Activated CD8-positive, alpha-beta memory T cell treated with anti-CD3 and anti-CD28 coated beads for 1 hour (primary cell): Measurements from ENCODE around the gene FAAP24.
"Not testable (repeated sequence)": the region's sequence is repeated elsewhere in the genome, so short reads cannot be mapped to it uniquely, and the experiment has no call there.

ENCODE experiments used
- DNase-seq, 2 donors: peaks; one replicate each; pipeline ENCODE4 v3.0.0-alpha.2; 2020; ENCODE audit warnings: low read depth in 1 of 2; ENCODE audit errors: extremely low read depth in 1 of 2

Gene FAAP24

DNA sequence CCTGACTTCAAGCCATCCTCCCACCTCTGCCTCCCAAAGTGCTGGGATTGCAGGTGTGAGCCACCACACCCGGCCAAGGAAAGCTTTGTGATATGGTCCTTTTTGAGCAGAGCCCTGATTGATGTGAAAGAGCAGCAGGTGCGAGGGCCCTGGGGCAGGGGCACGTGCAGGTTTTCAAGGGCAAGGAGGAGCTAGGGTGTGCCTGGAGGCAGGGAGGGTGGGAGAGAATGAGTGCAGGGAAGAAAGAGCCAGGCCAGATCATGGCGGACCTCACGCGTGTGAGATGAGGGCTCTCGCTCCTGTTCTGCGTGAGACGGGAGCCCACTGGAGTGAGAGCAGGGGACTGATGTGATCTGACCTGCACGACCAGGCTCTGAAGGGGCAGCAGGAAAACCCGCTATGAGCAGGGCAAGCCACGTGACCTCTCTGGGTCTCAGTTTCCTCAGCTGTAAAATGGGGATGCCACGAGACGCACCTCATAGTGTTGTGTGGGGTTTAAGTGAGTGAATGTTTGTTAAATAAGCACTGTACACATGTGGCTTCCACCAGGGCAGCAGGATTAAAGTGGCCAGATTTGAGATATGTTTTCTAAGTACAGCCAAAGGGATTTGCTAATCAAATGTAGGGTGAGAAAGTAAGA lies 25.8 kb downstream of the FAAP24 start:
- no peak for DNase-seq

DNA sequence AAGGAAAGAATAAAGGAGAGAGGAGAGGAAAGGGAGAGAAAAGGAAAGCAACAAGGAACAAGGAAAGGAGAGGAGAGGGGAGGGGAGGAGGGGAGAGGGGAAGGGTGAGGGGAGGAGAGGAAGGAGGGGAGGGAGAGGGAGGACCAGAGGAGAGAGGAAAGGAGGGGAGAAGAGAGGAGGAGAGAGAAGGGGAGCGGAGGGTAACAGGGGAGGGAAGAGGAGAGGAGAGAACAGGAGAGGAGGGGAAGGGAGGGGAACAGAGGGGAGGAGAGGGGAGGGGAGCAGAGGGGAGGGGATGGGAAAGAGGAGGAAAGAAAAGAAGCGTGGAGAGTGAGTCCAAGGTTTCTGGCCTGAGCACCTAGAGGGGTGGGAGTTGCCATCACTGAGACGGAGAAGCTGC lies 26.7 kb downstream of the FAAP24 start:
- no peak for DNase-seq

DNA sequence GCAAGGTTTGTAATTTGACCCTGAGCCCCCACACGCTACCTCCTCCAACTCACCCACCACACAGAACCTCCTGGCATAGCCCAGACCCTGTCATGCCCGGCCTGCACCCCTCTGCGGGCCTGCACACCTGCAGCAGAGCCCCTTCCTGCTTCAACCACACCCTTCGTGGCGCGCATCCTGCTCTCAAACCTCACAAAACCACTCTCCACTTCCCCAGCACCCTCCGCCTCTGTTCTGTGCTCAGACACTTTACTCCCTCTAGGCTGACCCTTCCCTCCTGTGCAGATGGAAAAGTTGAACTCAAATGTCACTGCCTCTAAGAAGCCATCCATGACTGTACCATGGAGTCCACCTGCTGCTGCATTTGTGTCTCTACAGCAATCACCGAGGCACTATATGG lies 28.5 kb downstream of the FAAP24 start:
- DNase-seq = no peak

DNA sequence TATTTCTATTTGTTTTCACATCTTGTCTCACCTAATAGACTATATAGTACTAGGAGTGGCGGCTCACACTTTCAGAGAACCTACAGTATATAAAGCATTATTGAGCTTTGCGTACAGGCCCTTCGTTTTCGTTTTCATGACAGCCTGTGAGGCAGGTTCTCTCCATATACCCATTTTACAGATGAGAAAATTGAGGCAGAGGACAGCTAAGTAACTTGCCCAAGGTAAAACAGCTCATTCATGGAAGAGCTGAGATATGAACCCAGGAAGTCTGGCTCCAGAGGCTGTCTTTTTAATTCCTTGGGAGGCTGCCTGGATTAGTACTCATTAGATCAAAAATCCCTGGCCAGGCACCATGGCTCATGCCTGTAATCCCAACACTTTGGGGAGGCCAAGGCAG lies 28.9 kb downstream of the FAAP24 start:
- no peak for DNase-seq

DNA sequence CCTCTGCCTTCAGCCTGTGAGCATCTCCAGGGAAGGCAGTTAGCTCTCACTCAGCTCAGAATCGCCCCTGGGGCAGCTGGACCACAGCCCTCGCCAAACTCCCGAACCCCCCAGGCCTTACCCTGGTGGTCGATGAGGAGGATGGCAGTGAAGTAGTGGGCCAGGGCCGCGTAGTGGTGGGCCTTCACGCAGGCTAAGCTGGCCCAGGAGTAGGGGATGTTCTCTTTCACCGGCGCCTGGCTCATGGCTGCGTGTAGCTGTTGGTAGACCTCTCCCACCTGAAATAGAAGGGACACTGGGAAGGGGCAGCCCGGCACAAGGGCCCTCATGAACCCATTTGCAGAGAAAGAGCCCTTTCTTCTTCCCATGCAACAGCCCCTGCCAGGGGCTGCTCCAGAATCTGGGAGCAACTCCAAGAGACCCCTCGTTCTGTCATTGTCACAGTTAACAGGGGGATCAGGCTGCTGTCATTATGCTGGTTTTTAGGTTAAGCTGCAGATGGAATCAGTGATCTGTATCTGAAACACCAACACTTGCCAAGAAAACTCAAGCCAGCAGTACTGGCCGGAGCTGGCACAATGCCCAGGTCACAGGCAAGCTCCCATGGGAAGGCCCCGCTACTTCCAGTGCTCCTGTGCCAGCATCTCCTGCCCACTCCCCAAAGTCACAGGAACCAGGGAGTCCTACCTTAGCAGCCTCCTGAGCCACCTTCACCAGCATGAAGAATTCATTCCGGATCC lies 30.3 kb downstream of the FAAP24 start:
- DNase-seq = not testable (repeated sequence)

DNA sequence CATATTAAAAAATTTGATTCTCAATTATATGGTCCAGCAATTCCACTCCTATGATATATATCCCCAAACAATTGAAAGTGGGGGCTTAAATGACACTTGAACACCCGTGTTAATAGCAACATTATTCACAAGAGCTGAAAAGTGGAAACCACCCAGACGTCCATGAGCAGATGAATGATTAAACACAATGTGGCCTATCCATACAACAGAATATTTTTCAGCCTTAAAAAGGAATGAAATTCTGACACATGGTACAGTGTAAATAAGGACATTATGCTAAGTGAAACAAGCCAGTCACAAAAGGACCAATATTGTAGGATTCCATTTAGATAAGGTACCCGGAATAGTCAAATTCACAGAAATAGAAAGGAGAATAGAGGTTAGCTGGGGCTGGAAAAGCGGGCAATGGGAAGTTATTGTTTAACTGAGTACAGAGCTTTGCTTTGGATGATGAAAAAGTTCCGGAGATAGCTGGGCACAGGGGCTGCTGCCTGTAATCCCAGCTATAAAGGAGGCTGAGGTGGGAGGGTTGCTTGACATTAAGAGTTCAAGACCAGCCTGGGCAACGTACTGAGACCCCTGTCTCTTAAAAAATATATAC lies 31.5 kb downstream of the FAAP24 start:
- not testable (repeated sequence) for DNase-seq

DNA sequence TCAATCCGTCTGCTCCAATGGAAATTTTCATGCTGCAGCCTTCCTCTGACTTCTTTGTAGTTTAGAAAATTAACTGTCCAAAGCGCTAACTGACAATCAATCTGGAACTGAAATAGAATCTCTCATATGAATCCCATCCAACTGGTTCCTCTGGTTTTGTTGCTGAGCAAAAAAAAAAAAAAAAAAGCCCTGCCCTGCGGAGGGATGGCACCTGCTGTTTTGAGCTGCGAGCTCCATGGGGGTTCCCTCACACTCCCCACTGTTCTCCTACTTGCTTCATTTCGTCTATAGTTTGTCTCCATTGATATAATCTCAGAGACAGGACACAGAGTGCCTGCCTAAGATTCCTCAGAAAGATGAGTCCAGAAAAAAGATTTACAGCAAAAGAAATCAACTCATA lies 33.4 kb downstream of the FAAP24 start:
- DNase-seq = no peak

DNA sequence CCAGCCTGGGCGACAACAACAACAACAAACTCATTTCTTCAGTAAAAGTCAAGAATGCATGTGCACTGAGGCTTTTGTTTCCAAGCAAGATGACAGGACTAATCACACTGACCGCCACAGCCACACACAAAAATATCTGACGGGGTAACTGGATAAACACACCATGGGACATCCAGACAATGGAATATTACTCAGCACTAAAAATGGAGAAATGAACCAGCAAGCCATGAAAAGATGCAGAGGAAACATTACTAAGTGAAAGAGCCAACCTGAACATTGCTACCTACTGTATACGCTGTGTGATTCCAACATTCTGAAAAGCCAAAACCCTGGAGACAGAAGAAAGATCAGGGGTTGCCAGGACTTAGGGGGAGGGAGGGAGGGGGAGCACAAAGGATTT lies 36.7 kb downstream of the FAAP24 start:
- no peak for DNase-seq

DNA sequence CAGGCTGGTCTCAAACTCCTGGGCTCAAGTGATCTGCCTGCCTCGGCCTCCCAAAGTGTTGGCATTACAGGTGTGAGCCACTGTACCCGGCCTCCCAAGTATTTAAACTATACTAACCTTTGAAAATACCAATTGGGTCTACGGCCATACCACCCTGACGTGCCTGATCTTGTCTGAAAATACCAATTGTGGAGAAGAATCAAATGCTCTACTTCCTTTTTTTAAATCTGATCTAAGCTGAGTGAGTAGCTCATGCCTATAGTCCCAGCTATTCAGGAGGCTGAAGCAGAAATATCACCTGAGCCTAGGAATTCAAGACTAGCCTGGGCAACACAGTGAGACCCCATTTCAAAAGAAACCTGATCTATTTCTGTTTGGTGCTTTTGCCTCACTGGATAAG lies 38.8 kb downstream of the FAAP24 start:
- DNase-seq = not testable (repeated sequence)

DNA sequence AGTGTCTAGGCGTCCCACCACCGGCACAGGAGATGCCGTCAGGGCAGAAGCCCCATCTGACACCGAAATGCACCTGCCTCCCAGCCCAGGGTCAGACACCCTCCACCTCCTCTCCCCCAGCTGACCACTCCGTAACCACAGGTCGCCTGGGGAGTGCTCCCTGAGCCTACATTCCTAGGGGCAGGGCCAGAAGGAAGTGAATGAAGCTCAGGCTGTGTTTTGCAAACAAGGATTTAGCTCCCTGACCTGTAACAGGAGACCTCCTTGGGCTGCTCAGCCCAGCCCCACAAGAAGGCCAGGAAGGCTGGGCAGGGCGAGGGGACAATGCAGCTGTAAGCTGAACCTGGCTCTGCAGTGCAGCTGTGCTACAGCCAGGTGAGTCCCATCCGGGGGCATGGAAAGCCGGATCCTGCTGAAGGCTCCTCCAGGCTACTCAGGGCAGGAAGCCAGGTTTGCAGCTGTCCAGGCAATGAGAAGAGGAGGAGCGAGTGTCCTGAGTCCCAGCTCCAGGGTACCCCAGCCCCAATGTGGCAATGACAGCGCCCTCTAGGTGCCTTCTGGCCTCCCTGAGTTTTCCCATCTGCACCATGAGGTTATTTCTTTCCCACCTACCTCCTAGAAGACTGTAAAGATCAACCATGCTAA lies 50.6 kb downstream of the FAAP24 start:
- no peak for DNase-seq

DNA sequence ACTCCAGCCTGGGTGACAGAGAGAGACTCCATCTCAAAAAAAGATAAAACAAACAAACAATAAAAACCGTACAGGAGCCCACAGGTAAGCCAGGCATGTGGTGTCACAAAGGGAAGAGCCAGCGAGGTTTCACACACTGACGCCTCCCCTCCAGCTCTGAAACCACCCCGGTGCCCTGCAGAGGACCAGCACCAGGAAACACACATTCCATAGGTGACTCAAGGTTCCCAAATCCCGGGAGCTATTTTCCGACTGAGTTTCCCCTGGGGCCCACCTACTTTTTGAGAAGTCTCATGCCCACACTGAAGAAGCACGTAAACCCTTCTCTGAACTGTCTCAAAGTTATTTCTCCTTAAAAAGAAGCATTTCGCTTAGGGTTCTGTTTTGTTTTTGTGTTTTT lies 52.4 kb downstream of the FAAP24 start:
- no peak for DNase-seq

DNA sequence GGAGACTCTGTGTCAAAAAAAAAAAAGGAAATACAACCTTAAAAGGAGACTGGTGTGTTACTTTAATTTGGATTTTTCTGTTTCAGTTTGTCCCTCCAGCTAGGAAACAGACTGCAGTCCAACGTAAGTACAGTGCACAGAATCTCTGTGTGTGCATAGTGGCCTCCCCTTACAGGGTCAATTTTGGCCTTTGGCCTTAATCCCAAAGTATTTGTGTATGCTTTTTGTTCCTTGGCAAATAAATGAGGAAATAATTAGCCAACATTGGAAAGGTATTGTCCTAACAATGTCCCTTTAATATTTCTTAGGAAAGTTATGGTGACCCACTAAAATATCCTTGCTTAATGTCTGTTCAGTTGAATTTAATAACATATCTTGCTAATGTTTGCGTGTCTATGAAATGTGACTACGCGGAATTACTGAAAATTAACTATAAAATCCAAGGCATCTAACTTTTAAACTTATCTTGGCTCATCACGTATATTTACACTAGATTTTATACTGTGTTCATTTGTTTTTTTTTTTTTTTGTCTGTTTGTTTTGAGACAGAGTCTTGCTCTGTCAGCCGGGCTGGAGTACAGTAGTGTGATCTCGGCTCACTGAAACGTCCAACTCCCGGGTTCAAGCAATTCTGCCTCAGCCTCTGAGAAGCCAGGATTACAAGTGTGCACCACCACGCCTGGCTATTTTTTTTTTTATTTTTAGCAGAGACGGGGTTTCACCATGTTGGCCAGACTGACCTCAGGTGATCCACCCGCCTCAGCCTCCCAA lies 53.6 kb downstream of the FAAP24 start:
- not testable (repeated sequence) for DNase-seq

DNA sequence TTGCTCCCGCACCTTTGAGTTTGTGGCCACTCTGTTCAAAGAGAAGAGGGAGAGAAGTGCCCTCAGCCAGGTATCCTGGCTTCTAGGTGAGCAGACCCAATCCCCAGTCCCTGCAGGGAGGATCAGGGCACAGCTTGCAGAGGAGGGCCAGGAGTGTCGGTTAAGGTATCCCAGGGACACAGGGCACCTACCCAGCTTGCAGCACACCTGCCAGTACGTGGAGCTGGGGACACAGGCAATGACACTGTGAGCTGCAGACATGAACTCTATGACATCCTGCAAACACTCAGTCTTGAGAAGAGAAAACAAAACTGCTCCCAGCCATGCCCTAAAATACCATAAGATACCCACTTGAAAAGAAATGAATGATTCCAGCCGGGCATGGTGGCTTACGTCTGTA lies 54.6 kb downstream of the FAAP24 start:
- not testable (repeated sequence) for DNase-seq
